HEK293T (cell line): ENCODE measurements around the gene CFAP45.

Source experiments
- CTCF ChIA-PET: fragments of 350-600 bp; formaldehyde crosslinking; extraction: SDS; loops from one replicate; lab custom pipeline; 2021; ENCODE audit warnings: antibody characterized with exemption, inconsistent platforms; lab: Yijun Ruan, JAX
- POLR2A ChIA-PET: fragments of 350-600 bp; formaldehyde crosslinking; extraction: SDS; loops from one replicate; lab custom pipeline; 2020; ENCODE audit warnings: antibody characterized with exemption, inconsistent platforms; lab: Yijun Ruan, JAX
- DNase-seq: peaks from one replicate; pipeline ENCODE4 v3.0.0; 2012; ENCODE audit warnings: mixed read lengths; ENCODE audit errors: extremely low spot score
- ARNT ChIP-seq: fragments of 450-650 bp; IDR thresholded peaks from 2 replicates; pipeline ENCODE4 v1.6.1; 2017; ENCODE audit warnings: mild to moderate bottlenecking
- BHLHE40 ChIP-seq: fragments of 450-650 bp; IDR thresholded peaks from 2 replicates; pipeline ENCODE4 v1.6.1; 2016; ENCODE audit warnings: mild to moderate bottlenecking, moderate library complexity, borderline replicate concordance
- CTBP1 ChIP-seq: fragments of 450-650 bp; IDR thresholded peaks from 2 replicates; pipeline ENCODE4 v1.6.1; 2016; ENCODE audit warnings: borderline replicate concordance
- ELF4 ChIP-seq: fragments of 450-650 bp; IDR thresholded peaks from 2 replicates; pipeline ENCODE4 v1.6.1; 2017; ENCODE audit warnings: antibody characterized with exemption
- FOXA1 ChIP-seq: fragments of 450-650 bp; IDR thresholded peaks from 2 replicates; pipeline ENCODE4 v1.6.1; 2016; ENCODE audit warnings: mild to moderate bottlenecking
- FOXK2 ChIP-seq: fragments of 450-650 bp; IDR thresholded peaks from 2 replicates; pipeline ENCODE4 v1.6.1; 2016; ENCODE audit warnings: mild to moderate bottlenecking
- FOXM1 ChIP-seq: fragments of 450-650 bp; IDR thresholded peaks from 2 replicates; pipeline ENCODE4 v1.6.1; 2017; ENCODE audit warnings: mild to moderate bottlenecking, borderline replicate concordance
- HDGF ChIP-seq: fragments of 450-650 bp; IDR thresholded peaks from 2 replicates; pipeline ENCODE4 v1.6.1; 2017; ENCODE audit warnings: antibody characterized with exemption, borderline replicate concordance
- L3MBTL2 ChIP-seq: fragments of 450-650 bp; conservative IDR thresholded peaks from 2 replicates; pipeline ENCODE4 v1.6.1; 2016; ENCODE audit warnings: mild to moderate bottlenecking
- LEF1 ChIP-seq: fragments of 450-650 bp; IDR thresholded peaks from 2 replicates; pipeline ENCODE4 v1.6.1; 2017; ENCODE audit warnings: mild to moderate bottlenecking, borderline replicate concordance
- NFRKB ChIP-seq: fragments of 450-650 bp; IDR thresholded peaks from 2 replicates; pipeline ENCODE4 v1.6.1; 2016; ENCODE audit warnings: mild to moderate bottlenecking, moderate library complexity
- SP1 ChIP-seq: fragments of 450-650 bp; IDR thresholded peaks from 2 replicates; pipeline ENCODE4 v1.6.1; 2017
- SUZ12 ChIP-seq: fragments of 450-650 bp; IDR thresholded peaks from 2 replicates; pipeline ENCODE4 v1.6.1; 2016; ENCODE audit warnings: mild to moderate bottlenecking
- TARDBP ChIP-seq: fragments of 450-650 bp; IDR thresholded peaks from 2 replicates; pipeline ENCODE4 v1.6.1; 2016
- ZNF384 ChIP-seq: fragments of 450-650 bp; IDR thresholded peaks from 2 replicates; pipeline ENCODE4 v1.6.1; 2016
- TF ChIP-seq, protein P1 (sequence below): fragments of 450-650 bp; IDR thresholded peaks from 2 replicates; pipeline ENCODE4 v1.6.1; 2016

The CFAP45 gene, protein sequence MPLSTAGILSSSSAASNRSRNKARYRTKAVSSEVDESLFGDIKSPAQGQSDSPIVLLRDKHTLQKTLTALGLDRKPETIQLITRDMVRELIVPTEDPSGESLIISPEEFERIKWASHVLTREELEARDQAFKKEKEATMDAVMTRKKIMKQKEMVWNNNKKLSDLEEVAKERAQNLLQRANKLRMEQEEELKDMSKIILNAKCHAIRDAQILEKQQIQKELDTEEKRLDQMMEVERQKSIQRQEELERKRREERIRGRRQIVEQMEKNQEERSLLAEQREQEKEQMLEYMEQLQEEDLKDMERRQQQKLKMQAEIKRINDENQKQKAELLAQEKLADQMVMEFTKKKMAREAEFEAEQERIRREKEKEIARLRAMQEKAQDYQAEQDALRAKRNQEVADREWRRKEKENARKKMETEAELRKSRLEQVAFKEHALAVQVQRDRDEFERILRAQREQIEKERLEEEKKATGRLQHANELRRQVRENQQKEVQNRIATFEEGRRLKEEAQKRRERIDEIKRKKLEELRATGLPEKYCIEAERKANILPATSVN

DNA sequence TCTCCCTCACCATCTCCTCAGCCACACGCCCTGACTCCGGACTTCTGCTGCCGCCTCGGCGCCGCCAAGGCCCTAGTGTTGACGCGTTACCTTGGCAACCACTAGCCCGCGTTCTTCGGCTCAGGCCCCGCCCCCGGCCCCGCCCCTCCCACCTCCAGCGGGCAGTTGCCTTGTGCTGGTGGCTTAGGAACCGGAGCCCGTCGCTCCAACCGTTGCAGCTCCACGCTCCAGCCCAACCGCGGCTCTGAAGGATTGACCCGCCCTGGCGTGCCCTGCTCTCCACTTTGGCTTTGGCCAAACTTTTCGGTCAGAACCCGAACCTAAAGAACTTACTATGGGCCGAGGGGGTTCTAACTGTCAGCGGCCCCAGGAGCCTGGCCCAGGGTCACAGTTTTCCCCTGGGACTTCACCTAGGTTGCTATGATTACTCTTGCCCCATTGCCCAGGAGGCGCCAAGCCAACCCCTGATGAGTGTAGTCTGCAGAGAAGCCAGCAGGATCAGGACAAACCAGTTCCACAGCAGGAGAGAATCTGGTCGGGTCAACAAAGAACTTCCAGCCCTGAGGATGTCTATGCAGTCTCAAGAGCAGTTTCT lies at the start of gene CFAP45:
Gene CFAP45 (minus strand): TSS at position 80 of the 595 bp plus-strand sequence. CDS start 67 bp downstream, at position 13.
- DNase-seq = peak; percentile 89
- TF ChIP-seq L3MBTL2 = peak; percentile 29; the same call in 1 of the 2 replicates
- TF ChIP-seq FOXA1 = no peak
- ChIA-PET CTCF (no interaction called here), POLR2A (interaction anchor here (1.1 kb wide), 1 partner anchor 15 kb away, joined by 3 read pairs; no protein-coding TSS in a partner anchor)

DNA sequence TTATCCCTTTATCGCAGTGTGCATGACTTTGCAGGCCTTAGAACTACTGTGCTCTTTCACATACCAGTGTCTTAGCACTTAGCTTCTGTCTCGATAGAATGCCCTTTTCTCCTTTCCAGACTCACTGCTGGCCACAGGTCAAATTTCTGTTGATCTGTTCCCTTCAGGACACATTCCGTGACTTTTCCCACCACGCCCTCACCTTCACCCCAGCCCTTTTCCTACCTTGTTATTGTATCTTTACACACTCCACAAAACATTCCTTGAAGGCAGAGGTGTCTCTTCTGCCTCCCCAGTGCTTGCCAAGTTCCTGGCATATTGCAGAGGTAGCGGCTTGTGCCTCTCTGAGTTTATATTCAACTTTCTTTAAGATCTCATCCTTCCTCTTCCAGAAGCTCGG lies 49.2 kb upstream of the CFAP45 start:
- TF ChIP-seq CTBP1 = no peak
- no peak for TF ChIP-seq FOXM1
- TF ChIP-seq FOXK2 = no peak
- no peak for TF ChIP-seq TARDBP
- no peak for TF ChIP-seq NFRKB
- TF ChIP-seq SUZ12 = no peak
- TF ChIP-seq L3MBTL2 = no peak
- TF ChIP-seq HDGF = no peak
- no peak for TF ChIP-seq BHLHE40
- TF ChIP-seq ZNF384 = no peak
- no peak for TF ChIP-seq FOXA1
- TF ChIP-seq, protein P1, sequence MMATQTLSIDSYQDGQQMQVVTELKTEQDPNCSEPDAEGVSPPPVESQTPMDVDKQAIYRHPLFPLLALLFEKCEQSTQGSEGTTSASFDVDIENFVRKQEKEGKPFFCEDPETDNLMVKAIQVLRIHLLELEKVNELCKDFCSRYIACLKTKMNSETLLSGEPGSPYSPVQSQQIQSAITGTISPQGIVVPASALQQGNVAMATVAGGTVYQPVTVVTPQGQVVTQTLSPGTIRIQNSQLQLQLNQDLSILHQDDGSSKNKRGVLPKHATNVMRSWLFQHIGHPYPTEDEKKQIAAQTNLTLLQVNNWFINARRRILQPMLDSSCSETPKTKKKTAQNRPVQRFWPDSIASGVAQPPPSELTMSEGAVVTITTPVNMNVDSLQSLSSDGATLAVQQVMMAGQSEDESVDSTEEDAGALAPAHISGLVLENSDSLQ = no peak
- TF ChIP-seq ARNT = no peak
- no peak for TF ChIP-seq SP1
- TF ChIP-seq ELF4 = no peak
- TF ChIP-seq LEF1 = no peak
- no peak for DNase-seq
- CTCF ChIA-PET = no interaction called here
- POLR2A ChIA-PET = no interaction called here

DNA sequence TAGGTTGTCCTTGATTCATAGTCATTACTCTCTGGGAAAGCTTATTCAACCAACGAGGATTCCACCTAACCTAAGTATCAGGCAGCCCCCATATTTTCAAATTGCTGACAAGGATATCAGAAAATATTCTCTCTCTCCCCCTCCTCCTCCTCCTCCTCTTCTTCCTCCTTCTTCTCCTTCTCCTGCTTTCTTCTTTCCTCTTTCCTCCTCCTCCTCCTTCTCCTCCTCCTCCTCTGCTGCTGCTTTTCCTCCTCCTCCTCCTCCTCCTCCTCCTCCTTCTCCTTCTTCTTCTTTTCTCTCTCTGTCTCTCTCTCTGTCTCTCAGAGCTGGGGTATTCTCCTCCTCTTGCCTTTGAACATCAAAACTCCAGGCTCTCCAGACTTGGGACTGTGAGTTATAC lies 48.0 kb upstream of the CFAP45 start:
- DNase-seq = no peak
- TF ChIP-seq LEF1 = no peak
- no peak for TF ChIP-seq BHLHE40
- no peak for TF ChIP-seq FOXM1
- no peak for TF ChIP-seq FOXA1
- no peak for TF ChIP-seq ELF4
- TF ChIP-seq HDGF = no peak
- TF ChIP-seq ARNT = no peak
- TF ChIP-seq L3MBTL2 = no peak
- TF ChIP-seq FOXK2 = no peak
- TF ChIP-seq ZNF384 = no peak
- no peak for TF ChIP-seq TARDBP
- no peak for TF ChIP-seq SP1
- no peak for TF ChIP-seq CTBP1
- no peak for TF ChIP-seq NFRKB
- TF ChIP-seq SUZ12 = no peak
- CTCF ChIA-PET = interaction anchor here (0.5 kb wide), 1 partner anchor 165 kb away, joined by 3 read pairs; no protein-coding TSS in a partner anchor
- POLR2A ChIA-PET = no interaction called here

DNA sequence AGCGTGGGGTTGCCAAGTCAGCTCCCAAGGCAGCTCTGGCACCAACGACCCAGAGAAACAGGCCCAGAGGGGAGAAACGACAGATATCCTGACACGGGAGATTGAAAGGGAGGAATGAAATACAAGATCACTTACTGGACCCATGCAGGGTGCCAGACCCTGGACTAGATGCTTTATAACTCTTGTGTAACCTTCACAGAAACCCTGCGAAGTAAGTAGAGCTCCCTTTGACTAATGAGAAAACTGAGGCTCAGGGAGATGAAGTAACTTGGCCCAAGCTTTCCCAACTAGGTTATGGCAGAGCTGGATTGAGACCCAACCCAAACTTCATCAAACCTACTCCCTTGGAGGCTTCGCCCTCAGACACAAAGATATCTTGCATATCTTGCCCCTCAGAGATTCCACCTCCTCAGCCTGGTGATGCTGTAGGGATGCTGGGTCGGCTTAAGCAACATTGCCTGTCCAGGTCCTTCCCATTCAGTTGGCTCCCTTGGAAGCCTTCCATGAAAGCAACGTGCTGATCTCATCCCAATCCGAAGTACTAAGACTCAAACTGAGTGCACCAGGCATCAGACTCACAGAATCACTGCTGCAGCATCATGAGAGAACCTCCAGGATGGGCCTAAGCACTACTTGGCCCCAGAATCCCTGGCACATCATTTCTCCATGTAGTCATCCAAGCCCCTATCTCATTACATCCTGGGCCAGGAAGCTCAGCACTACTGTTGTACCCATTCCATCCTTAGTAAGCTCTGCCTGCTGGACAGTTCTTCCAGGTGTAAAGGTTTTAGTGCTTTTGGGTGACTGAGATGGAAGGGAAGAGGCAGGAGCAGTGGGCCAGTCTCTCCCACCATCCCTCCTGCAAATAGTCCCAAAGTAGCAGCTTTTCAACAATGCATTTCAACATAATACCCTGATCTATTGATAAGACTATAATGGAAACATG lies 46.5 kb upstream of the CFAP45 start:
- ChIA-PET CTCF (interaction anchor here (0.9 to 1.5 kb wide), 7 partner anchors 12 to 148 kb away, joined by 3 to 8 read pairs (median 3); no protein-coding TSS in a partner anchor), POLR2A (interaction anchor here (0.8 to 1.4 kb wide), 3 partner anchors 8 to 22 kb away, joined by 3 to 7 read pairs (median 3); partner anchors contain the start of gene TAGLN2)
- no peak for DNase-seq

More for the DNA sequence above, 46.5 kb upstream of the CFAP45 start:
- TF ChIP-seq, protein P1 = no peak
- TF ChIP-seq FOXA1 (no peak), HDGF (no peak), CTBP1 (no peak), SUZ12 (no peak), FOXM1 (no peak), ARNT (no peak), NFRKB (no peak), BHLHE40 (no peak), ELF4 (no peak), TARDBP (no peak), ZNF384 (no peak), L3MBTL2 (no peak), SP1 (no peak), LEF1 (no peak), FOXK2 (no peak)
